HG02610 (cell line): ENCODE data around the gene GDAP2.

Source experiments
- ATAC-seq: cut with Tn5 transposase; IDR thresholded peaks from one replicate; pipeline ENCODE4 v1.9.1; 2021; ENCODE audit warnings: mild to moderate bottlenecking, moderate library complexity; ENCODE audit not compliant: unreplicated experiment

Gene GDAP2

GRCh38 chr1:117814856-117815797 is 114.3 kb downstream of the GDAP2 start:
- ATAC-seq = no peak
